Prostate gland (tissue), 2 donors: ENCODE results near the gene R3HDM2. TPM values are rescaled to one million over a fixed set of nuclear protein-coding genes. Genes with fewer than 3 reads are reported as not detected.

Experiments used
- DNase-seq: peaks from one replicate; pipeline ENCODE4 v3.0.0-alpha.2; 2019; ENCODE audit warnings: low spot score
- H3K27ac ChIP-seq, 2 donors: fragments of 200-600 bp; sonication (generic); 2 replicates each; pipeline ENCODE4 v1.5.1; 2017 to 2019
- H3K27me3 ChIP-seq: fragments of 200-600 bp; sonication (generic); replicated peaks from 2 replicates; pipeline ENCODE4 v1.5.1; 2019; ENCODE audit not compliant: insufficient read depth
- H3K36me3 ChIP-seq, 2 donors: fragments of 200-600 bp; sonication (generic); 1 replicate in 1 of 2; 2 replicates in 1 of 2; pipeline versions ENCODE4 v1.5.1 to v1.8.1; 2017 to 2019
- H3K4me1 ChIP-seq: fragments of 200-600 bp; sonication (generic); replicated peaks from 2 replicates; pipeline ENCODE4 v1.5.1; 2019
- H3K4me3 ChIP-seq, 2 donors: fragments of 200-600 bp; sonication (generic); 2 replicates each; pipeline ENCODE4 v1.5.1; 2017 to 2019
- H3K9me3 ChIP-seq: fragments of 200-600 bp; sonication (generic); 2 replicates; pipeline ENCODE4 v1.5.1; 2017
- CTCF ChIP-seq, 4 experiments: fragments of 200-600 bp in 2 of 4; fragments of 450-650 bp in 2 of 4; sonication (generic) in 2 of 4; IDR thresholded peaks; 1 replicate in 3 of 4; 2 replicates in 1 of 4; pipeline ENCODE4 v1.5.1; 2016 to 2019; ENCODE audit warnings: antibody characterized with exemption in 4 of 4, mild to moderate bottlenecking in 2 of 4, moderate library complexity in 2 of 4
- POLR2A ChIP-seq: fragments of 450-650 bp; IDR thresholded peaks from one replicate; pipeline ENCODE4 v1.6.1; 2016; ENCODE audit warnings: antibody characterized with exemption, mild to moderate bottlenecking
- POLR2AphosphoS5 ChIP-seq: sonication (generic); formaldehyde crosslinking; IDR thresholded peaks from one replicate; pipeline ENCODE4 v1.6.1; 2017; ENCODE audit warnings: antibody characterized with exemption
- WGBS: methylation state at CpG from one replicate; pipeline ENCODE4 v1.1.5; 2018; 5-methylcytosine and 5-hydroxymethylcytosine counted together
- intact Hi-C: fragments of 100-400 bp; cut with DNase I; formaldehyde crosslinking; loops from one replicate; pipeline ENCODE4 v1.14.2; 2022
- total RNA-seq, 2 donors: library from RNA; depleted of rRNA; stranded (reverse); fragments of >200 nt; gene quantifications; one replicate each; pipeline ENCODE4 v1.1.0, GENCODE V29; 2016

The R3HDM2 gene
- total RNA-seq, 2 donors from 2014 or later, result 38.7 to 80.9 TPM

GRCh38 chr12:57458665-57459054, 27.8 kb upstream of the R3HDM2 start:
- TF ChIP-seq POLR2AphosphoS5 (no peak), CTCF (IDR thresholded peaks at IDR 0.05) (no peak), POLR2A (no peak)
- Histone ChIP-seq H3K27ac (peak overlapping the region; percentile 82 to 86), H3K4me3 (peak overlapping the region; percentile 55 to 60), H3K27me3 (no peaks in the 10 kb centered on the region), H3K36me3 (no peaks in the 10 kb centered on the region), H3K4me1 (peaks cover 9% of the 10 kb centered on the region), H3K9me3 (no peaks in the 10 kb centered on the region)
- intact Hi-C loops, result no loop called here
- 25% methylated on average over 3 of the region's 3 CpGs for WGBS
- DNase-seq, result no peak

DNA sequence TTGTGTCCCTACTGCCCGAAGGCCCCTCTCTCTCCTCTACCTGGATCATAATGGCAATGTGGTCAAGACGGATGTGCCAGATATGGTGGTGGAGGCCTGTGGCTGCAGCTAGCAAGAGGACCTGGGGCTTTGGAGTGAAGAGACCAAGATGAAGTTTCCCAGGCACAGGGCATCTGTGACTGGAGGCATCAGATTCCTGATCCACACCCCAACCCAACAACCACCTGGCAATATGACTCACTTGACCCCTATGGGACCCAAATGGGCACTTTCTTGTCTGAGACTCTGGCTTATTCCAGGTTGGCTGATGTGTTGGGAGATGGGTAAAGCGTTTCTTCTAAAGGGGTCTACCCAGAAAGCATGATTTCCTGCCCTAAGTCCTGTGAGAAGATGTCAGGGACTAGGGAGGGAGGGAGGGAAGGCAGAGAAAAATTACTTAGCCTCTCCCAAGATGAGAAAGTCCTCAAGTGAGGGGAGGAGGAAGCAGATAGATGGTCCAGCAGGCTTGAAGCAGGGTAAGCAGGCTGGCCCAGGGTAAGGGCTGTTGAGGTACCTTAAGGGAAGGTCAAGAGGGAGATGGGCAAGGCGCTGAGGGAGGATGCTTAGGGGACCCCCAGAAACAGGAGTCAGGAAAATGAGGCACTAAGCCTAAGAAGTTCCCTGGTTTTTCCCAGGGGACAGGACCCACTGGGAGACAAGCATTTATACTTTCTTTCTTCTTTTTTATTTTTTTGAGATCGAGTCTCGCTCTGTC, 26.1 kb upstream of the R3HDM2 start:
- Histone ChIP-seq H3K9me3 (no peaks in the 10 kb centered on the region), H3K27me3 (no peaks in the 10 kb centered on the region), H3K4me3 (no peak overlapping the region), H3K36me3 (no peaks in the 10 kb centered on the region), H3K27ac (no peak overlapping the region), H3K4me1 (peaks cover 9% of the 10 kb centered on the region)
- 92% methylated on average over 6 of the region's 6 CpGs for WGBS
- intact Hi-C loops, result no loop called here
- no peak for DNase-seq
- TF ChIP-seq POLR2AphosphoS5 (no peak), POLR2A (no peak), CTCF (IDR thresholded peaks at IDR 0.05) (no peak)

GRCh38 chr12:57456145-57456700, 25.4 kb upstream of the R3HDM2 start:
- intact Hi-C loops, result no loop called here
- Histone ChIP-seq H3K9me3 (no peaks in the 10 kb centered on the region), H3K36me3 (no peaks in the 10 kb centered on the region), H3K4me3 (no peak overlapping the region), H3K27me3 (no peaks in the 10 kb centered on the region), H3K4me1 (peaks cover 9% of the 10 kb centered on the region), H3K27ac (no peak overlapping the region)
- no peak for TF ChIP-seq POLR2AphosphoS5
- peak; percentile 25 to 53 (median 44) for TF ChIP-seq CTCF (IDR thresholded peaks at IDR 0.05)
- DNase-seq, result peak; percentile 25
- WGBS, result 38% methylated on average over 15 of the region's 15 CpGs

DNA sequence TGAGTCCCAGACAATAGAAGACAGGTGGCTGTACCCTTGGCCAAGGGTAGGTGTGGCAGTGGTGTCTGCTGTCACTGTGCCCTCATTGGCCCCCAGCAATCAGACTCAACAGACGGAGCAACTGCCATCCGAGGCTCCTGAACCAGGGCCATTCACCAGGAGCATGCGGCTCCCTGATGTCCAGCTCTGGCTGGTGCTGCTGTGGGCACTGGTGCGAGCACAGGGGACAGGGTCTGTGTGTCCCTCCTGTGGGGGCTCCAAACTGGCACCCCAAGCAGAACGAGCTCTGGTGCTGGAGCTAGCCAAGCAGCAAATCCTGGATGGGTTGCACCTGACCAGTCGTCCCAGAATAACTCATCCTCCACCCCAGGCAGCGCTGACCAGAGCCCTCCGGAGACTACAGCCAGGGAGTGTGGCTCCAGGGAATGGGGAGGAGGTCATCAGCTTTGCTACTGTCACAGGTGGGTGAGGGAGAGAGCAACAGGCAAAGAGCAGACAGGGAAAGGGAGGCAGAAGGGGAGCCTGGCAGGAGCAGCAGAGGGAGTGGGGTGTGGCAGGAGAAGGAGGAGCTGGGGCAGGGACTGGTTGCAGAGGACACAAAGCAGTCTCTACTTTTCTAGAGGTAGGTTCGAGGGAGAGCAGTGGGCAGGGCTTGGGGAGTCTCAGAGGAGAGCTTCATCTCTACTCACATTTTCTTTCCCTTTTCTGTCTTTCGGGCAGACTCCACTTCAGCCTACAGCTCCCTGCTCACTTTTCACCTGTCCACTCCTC, 24.7 kb upstream of the R3HDM2 start:
- Histone ChIP-seq H3K4me1 (peaks cover 5% of the 10 kb centered on the region), H3K27ac (no peak overlapping the region), H3K27me3 (no peaks in the 10 kb centered on the region), H3K4me3 (no peak overlapping the region), H3K36me3 (no peaks in the 10 kb centered on the region), H3K9me3 (no peaks in the 10 kb centered on the region)
- TF ChIP-seq CTCF (IDR thresholded peaks at IDR 0.05) (no peak), POLR2AphosphoS5 (no peak), POLR2A (no peak)
- WGBS, result 50% methylated on average over 10 of the region's 10 CpGs
- intact Hi-C loops, result no loop called here
- DNase-seq, result no peak
